Fibroblast of the aortic adventitia (primary cell): ENCODE results near the gene ZBTB12. TPM values are rescaled to one million over a fixed set of nuclear protein-coding genes. Genes with fewer than 3 reads are reported as not detected.

ENCODE experiments used
- DNase-seq: peaks from one replicate; pipeline ENCODE4 v3.0.0-alpha.2; 2010; ENCODE audit warnings: low read depth
- H3K4me3 ChIP-seq: 2 replicates; pipeline ENCODE4 v1.5.1; 2011; ENCODE audit warnings: low read depth, mild to moderate bottlenecking, control low read depth, low read length, moderate library complexity
- CTCF ChIP-seq: IDR thresholded peaks from 2 replicates; pipeline ENCODE4 v1.5.1; 2011; ENCODE audit warnings: mild to moderate bottlenecking, low read length, control low read depth, inconsistent platforms; ENCODE audit not compliant: insufficient read depth
- total RNA-seq: library from RNA; depleted of rRNA; stranded (reverse); fragments of >200 nt; gene quantifications from 2 replicates; pipeline ENCODE4 v1.2.3, GENCODE V29; 2012; ENCODE audit warnings: low replicate concordance

The ZBTB12 gene
- total RNA-seq, 1 donor = 3.3 TPM

- peak; percentile 71 for DNase-seq
- H3K4me3 ChIP-seq = peak within 1 kb of the TSS; percentile 99
- peak; percentile 2 for TF ChIP-seq CTCF
Observed at GRCh38 chr6:31897612-31898382, 4.1 kb downstream of the ZBTB12 start, which contains the start of gene EHMT2. EHMT2 (minus strand) TSS chr6:31897698; CDS start chr6:31897677, 21 bp downstream.

GRCh38 chr6:31896856-31897611 is 4.9 kb downstream of the ZBTB12 start:
- no peak for DNase-seq
- peak overlapping the region; percentile 99 for H3K4me3 ChIP-seq
- TF ChIP-seq CTCF = no peak

- DNase-seq = no peak
- peak overlapping the region; percentile 99 for H3K4me3 ChIP-seq
- no peak for TF ChIP-seq CTCF
Observed at GRCh38 chr6:31896493-31896855, 5.4 kb downstream of the ZBTB12 start.

GRCh38 chr6:31892821-31893220 is 9.1 kb downstream of the ZBTB12 start:
- no peak for TF ChIP-seq CTCF
- no peak for DNase-seq
- no peak overlapping the region for H3K4me3 ChIP-seq

- DNase-seq = no peak
- H3K4me3 ChIP-seq = no peak overlapping the region
- no peak for TF ChIP-seq CTCF
Observed at GRCh38 chr6:31889331-31889972, 12.4 kb downstream of the ZBTB12 start.

- peak; percentile 72 for TF ChIP-seq CTCF
- no peak overlapping the region for H3K4me3 ChIP-seq
- no peak for DNase-seq
Observed at GRCh38 chr6:31888276-31889258, 13.3 kb downstream of the ZBTB12 start.
